HepG2 (cell line): Measurements from ENCODE around the gene IZUMO4. TPM values are rescaled to one million over a fixed set of nuclear protein-coding genes. Genes with fewer than 3 reads are reported as not detected.

Experiments
- CHCHD3 ChIP-seq: sonication (generic); formaldehyde crosslinking; IDR thresholded peaks from 2 replicates; pipeline ENCODE4 v1.8.0; 2022; ENCODE audit warnings: mild to moderate bottlenecking, missing genetic modification reagents, moderate library complexity
- CREB3 ChIP-seq: sonication (generic); formaldehyde crosslinking; IDR thresholded peaks from 2 replicates; pipeline ENCODE4 v1.5.0; 2020; ENCODE audit warnings: missing genetic modification reagents
- GTF2F1 ChIP-seq: fragments of 150-350 bp; IDR thresholded peaks from 2 replicates; pipeline ENCODE4 v1.6.1; 2014; ENCODE audit warnings: low read length
- HINFP ChIP-seq: sonication (generic); formaldehyde crosslinking; IDR thresholded peaks from 2 replicates; pipeline ENCODE4 v1.4.0; 2020; ENCODE audit warnings: low read depth, mild to moderate bottlenecking, missing genetic modification reagents
- HNRNPLL ChIP-seq: fragments of 200-400 bp; formaldehyde crosslinking; IDR thresholded peaks from 2 replicates; pipeline ENCODE4 v1.6.1; 2017; ENCODE audit warnings: mild to moderate bottlenecking, low read depth, low read length; ENCODE audit not compliant: poor library complexity, severe bottlenecking
- HOMEZ ChIP-seq: IDR thresholded peaks from 2 replicates; pipeline ENCODE4 v1.6.1; 2016; ENCODE audit warnings: low read depth
- MYNN ChIP-seq: sonication (generic); formaldehyde crosslinking; IDR thresholded peaks from 2 replicates; pipeline ENCODE4 v1.4.0; 2020; ENCODE audit warnings: mild to moderate bottlenecking, low read depth, missing genetic modification reagents
- NR3C1 ChIP-seq: sonication (generic); formaldehyde crosslinking; IDR thresholded peaks from 2 replicates; pipeline ENCODE4 v1.4.0; 2020; ENCODE audit warnings: missing genetic modification reagents
- PAF1 ChIP-seq: IDR thresholded peaks from 2 replicates; pipeline ENCODE4 v1.6.1; 2016; ENCODE audit warnings: missing genetic modification reagents, missing compliant biosample characterization
- RAD51 ChIP-seq: fragments of 450-650 bp; IDR thresholded peaks from 2 replicates; pipeline ENCODE4 v1.6.1; 2016; ENCODE audit warnings: borderline replicate concordance
- U2AF2 ChIP-seq: fragments of 200-400 bp; formaldehyde crosslinking; IDR thresholded peaks from 2 replicates; pipeline ENCODE4 v1.6.1; 2017; ENCODE audit warnings: low read depth, mild to moderate bottlenecking, low read length
- ZFAT ChIP-seq: sonication (generic); formaldehyde crosslinking; conservative IDR thresholded peaks from 2 replicates; pipeline ENCODE4 v1.8.1; 2023; ENCODE audit warnings: missing genetic modification reagents, inconsistent platforms
- ZFP62 ChIP-seq: sonication (generic); formaldehyde crosslinking; IDR thresholded peaks from 2 replicates; pipeline ENCODE4 v1.4.0; 2020; ENCODE audit warnings: missing genetic modification reagents
- ZHX1 ChIP-seq: sonication (generic); formaldehyde crosslinking; IDR thresholded peaks from 2 replicates; pipeline ENCODE4 v1.8.1; 2022; ENCODE audit warnings: low read depth, mild to moderate bottlenecking, missing genetic modification reagents
- ZIK1 ChIP-seq: sonication (generic); formaldehyde crosslinking; IDR thresholded peaks from 2 replicates; pipeline ENCODE4 v1.5.0; 2020; ENCODE audit warnings: mild to moderate bottlenecking, low read depth, missing genetic modification reagents, borderline replicate concordance
- ZNF142 ChIP-seq: sonication (generic); formaldehyde crosslinking; IDR thresholded peaks from 2 replicates; pipeline ENCODE4 v1.4.0; 2020; ENCODE audit warnings: missing genetic modification reagents
- ZNF329 ChIP-seq: sonication (generic); formaldehyde crosslinking; IDR thresholded peaks from 2 replicates; pipeline ENCODE4 v1.9.0; 2021; ENCODE audit warnings: low read depth, mild to moderate bottlenecking, missing genetic modification reagents
- ZNF761 ChIP-seq: sonication (generic); formaldehyde crosslinking; conservative IDR thresholded peaks from 2 replicates; pipeline ENCODE4 v1.4.0; 2020; ENCODE audit warnings: mild to moderate bottlenecking, missing genetic modification reagents
- polyA plus RNA-seq, 8 experiments: library from polyadenylated mRNA; depleted of rRNA in 3 of 8; stranded (reverse) in 7 of 8; unstranded in 1 of 8; fragments of >200 nt; fragmentation: Illumina TruSeq in 4 of 8; extraction: Trizol in 4 of 8; gene quantifications; 2 replicates each; pipeline versions ENCODE4 v1.2.1 to v1.2.3, GENCODE V29; 2011 to 2016; ENCODE audit warnings: low read depth in 4 of 8, missing spikeins in 1 of 8, mixed read lengths in 1 of 8; ENCODE audit not compliant: insufficient read depth in 1 of 8
- total RNA-seq, 5 experiments: library from RNA; depleted of rRNA; stranded (reverse); fragments of >200 nt; fragmentation: Illumina TruSeq; extraction: Trizol; gene quantifications; 2 replicates each; pipeline ENCODE4 v1.2.3, GENCODE V29; 2016; ENCODE audit warnings: low read depth in 1 of 5

The IZUMO4 gene
- total and polyA plus RNA-seq, 2 of the 13 experiments (the other 11 are each of a cell fraction or from before 2014, with no cell fraction given) = 0.77 to 3.9 TPM

- no peak for TF ChIP-seq CREB3 (CRISPR knock-in tag)
- no peak for TF ChIP-seq ZFP62 (CRISPR knock-in tag)
- TF ChIP-seq ZNF142 (CRISPR knock-in tag) = no peak
- TF ChIP-seq U2AF2 = no peak
- TF ChIP-seq PAF1 (CRISPR knock-in tag) = no peak
- no peak for TF ChIP-seq MYNN (CRISPR knock-in tag)
- TF ChIP-seq HNRNPLL = peak; percentile 26
- TF ChIP-seq HOMEZ = no peak
- TF ChIP-seq ZIK1 (CRISPR knock-in tag) = no peak
- no peak for TF ChIP-seq CHCHD3
- TF ChIP-seq ZNF329 (CRISPR knock-in tag) = no peak
- no peak for TF ChIP-seq HINFP (CRISPR knock-in tag)
- no peak for TF ChIP-seq RAD51
- no peak for TF ChIP-seq ZFAT (CRISPR knock-in tag)
- TF ChIP-seq ZNF761 (CRISPR knock-in tag) = no peak
- TF ChIP-seq ZHX1 (CRISPR knock-in tag) = no peak
- TF ChIP-seq NR3C1 = no peak
- no peak for TF ChIP-seq GTF2F1
These were observed 46.9 kb upstream of the IZUMO4 start (continued) for GRCh38 chr19:2049741-2050348.
